Loucy (cell line): ENCODE measurements around the gene TASP1.

Experiments
- EZH2phosphoT487 ChIP-seq: fragments of 200-600 bp; IDR thresholded peaks from 2 replicates; pipeline ENCODE4 v1.6.1; 2018; ENCODE audit warnings: antibody characterized with exemption, mild to moderate bottlenecking, moderate library complexity, borderline replicate concordance
- TF ChIP-seq, protein P1 (sequence below): fragments of 200-600 bp; sonication (generic); conservative IDR thresholded peaks from 2 replicates; pipeline ENCODE4 v1.5.1; 2014; ENCODE audit warnings: mild to moderate bottlenecking, antibody characterized with exemption, low read length

DNA sequence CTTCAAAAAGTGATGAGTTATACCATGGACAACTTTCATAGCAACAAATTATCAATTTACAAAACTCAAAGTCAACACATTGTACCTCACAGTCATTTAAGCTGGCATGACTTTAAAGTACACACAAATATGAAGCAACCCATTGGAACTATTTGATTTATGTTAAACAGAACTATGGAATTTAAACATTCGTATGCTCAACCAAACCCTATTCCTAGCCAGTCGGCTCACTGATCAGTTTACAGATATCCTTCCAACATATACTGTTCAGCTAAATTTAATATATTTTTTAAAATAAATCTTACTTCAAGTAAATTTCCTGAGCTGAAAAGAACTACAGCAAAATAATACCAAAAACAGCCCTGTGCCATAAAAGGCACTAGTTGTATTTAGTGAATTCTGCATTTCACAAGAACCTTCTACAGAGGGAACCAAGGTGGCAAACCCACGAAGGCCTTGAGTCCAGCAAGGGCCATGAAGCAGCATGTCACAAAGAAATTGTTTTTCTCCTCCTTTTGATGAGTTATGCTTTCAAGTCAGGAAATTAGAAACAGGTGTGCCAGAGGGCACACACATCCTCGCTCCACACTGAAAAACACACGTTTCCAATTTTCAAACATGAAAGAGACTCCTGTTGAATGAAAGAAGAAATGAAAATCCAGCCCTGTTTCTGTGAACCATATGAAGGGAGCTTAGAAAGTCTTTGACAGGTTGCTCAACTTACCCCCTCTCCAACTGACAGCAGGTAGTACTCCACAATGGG is 122.8 kb downstream of the TASP1 start:
- TF ChIP-seq, protein P1, sequence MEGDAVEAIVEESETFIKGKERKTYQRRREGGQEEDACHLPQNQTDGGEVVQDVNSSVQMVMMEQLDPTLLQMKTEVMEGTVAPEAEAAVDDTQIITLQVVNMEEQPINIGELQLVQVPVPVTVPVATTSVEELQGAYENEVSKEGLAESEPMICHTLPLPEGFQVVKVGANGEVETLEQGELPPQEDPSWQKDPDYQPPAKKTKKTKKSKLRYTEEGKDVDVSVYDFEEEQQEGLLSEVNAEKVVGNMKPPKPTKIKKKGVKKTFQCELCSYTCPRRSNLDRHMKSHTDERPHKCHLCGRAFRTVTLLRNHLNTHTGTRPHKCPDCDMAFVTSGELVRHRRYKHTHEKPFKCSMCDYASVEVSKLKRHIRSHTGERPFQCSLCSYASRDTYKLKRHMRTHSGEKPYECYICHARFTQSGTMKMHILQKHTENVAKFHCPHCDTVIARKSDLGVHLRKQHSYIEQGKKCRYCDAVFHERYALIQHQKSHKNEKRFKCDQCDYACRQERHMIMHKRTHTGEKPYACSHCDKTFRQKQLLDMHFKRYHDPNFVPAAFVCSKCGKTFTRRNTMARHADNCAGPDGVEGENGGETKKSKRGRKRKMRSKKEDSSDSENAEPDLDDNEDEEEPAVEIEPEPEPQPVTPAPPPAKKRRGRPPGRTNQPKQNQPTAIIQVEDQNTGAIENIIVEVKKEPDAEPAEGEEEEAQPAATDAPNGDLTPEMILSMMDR: no peak
- no peak for TF ChIP-seq EZH2phosphoT487
